HepG2 (cell line): ENCODE results near the gene VDAC1. TPM values are rescaled to one million over a fixed set of nuclear protein-coding genes. Genes with fewer than 3 reads are reported as not detected.

Experiments
- CHD2 ChIP-seq: IDR thresholded peaks from 2 replicates; pipeline ENCODE4 v1.6.1; 2011; ENCODE audit warnings: low read depth, low read length, improper control_type of control experiment
- DPF2 ChIP-seq: sonication (generic); formaldehyde crosslinking; IDR thresholded peaks from 2 replicates; pipeline ENCODE4 v1.4.0; 2020; ENCODE audit warnings: mild to moderate bottlenecking, low read depth, missing genetic modification reagents, borderline replicate concordance
- HIC2 ChIP-seq: sonication (generic); formaldehyde crosslinking; IDR thresholded peaks from 2 replicates; pipeline ENCODE4 v1.9.0; 2022; ENCODE audit warnings: low read depth, missing genetic modification reagents
- HOXD1 ChIP-seq: sonication (generic); formaldehyde crosslinking; IDR thresholded peaks from 2 replicates; pipeline ENCODE4 v1.5.0; 2020; ENCODE audit warnings: missing genetic modification reagents
- KLF11 ChIP-seq: IDR thresholded peaks from 2 replicates; pipeline ENCODE4 v1.6.1; 2016; ENCODE audit warnings: missing compliant biosample characterization
- MTF2 ChIP-seq: sonication (generic); formaldehyde crosslinking; IDR thresholded peaks from 2 replicates; pipeline ENCODE4 v1.5.0; 2020; ENCODE audit warnings: missing genetic modification reagents, borderline replicate concordance
- MYPOP ChIP-seq: sonication (generic); formaldehyde crosslinking; IDR thresholded peaks from 2 replicates; pipeline ENCODE4 v1.8.1; 2023; ENCODE audit warnings: mild to moderate bottlenecking, moderate library complexity, missing genetic modification reagents
- NFYC ChIP-seq: IDR thresholded peaks from 2 replicates; pipeline ENCODE4 v1.6.1; 2016; ENCODE audit warnings: missing genetic modification reagents, missing compliant biosample characterization
- PHB2 ChIP-seq: fragments of 450-650 bp; IDR thresholded peaks from 2 replicates; pipeline ENCODE4 v1.6.1; 2018; ENCODE audit not compliant: partially characterized antibody
- POLR2G ChIP-seq: fragments of 200-400 bp; formaldehyde crosslinking; IDR thresholded peaks from 2 replicates; pipeline ENCODE4 v1.6.1; 2018; ENCODE audit warnings: mild to moderate bottlenecking, low read depth, low read length, moderate library complexity
- SIX1 ChIP-seq: sonication (generic); formaldehyde crosslinking; IDR thresholded peaks from 2 replicates; pipeline ENCODE4 v1.4.0; 2020; ENCODE audit warnings: missing genetic modification reagents, borderline replicate concordance
- SMAD3 ChIP-seq: sonication (generic); formaldehyde crosslinking; IDR thresholded peaks from 2 replicates; pipeline ENCODE4 v1.4.0; 2020; ENCODE audit warnings: missing genetic modification reagents
- SOX6 ChIP-seq, 2 experiments: fragments of 450-650 bp in 1 of 2; sonication (generic) in 1 of 2; formaldehyde crosslinking in 1 of 2; IDR thresholded peaks; 2 replicates each; pipeline versions ENCODE4 v1.4.0 to v1.6.1; 2017 to 2020; ENCODE audit warnings: antibody characterized with exemption in 1 of 2, mild to moderate bottlenecking in 1 of 2, missing genetic modification reagents in 1 of 2
- STAT6 ChIP-seq: sonication (generic); formaldehyde crosslinking; IDR thresholded peaks from 2 replicates; pipeline ENCODE4 v1.4.0; 2020; ENCODE audit warnings: missing genetic modification reagents, mild to moderate bottlenecking, borderline replicate concordance
- ZNF235 ChIP-seq: sonication (generic); formaldehyde crosslinking; IDR thresholded peaks from 2 replicates; pipeline ENCODE4 v1.8.1; 2023; ENCODE audit warnings: mild to moderate bottlenecking, missing genetic modification reagents, borderline replicate concordance
- ZNF282 ChIP-seq: fragments of 450-650 bp; IDR thresholded peaks from 2 replicates; pipeline ENCODE4 v1.6.1; 2018; ENCODE audit not compliant: partially characterized antibody
- ZNF446 ChIP-seq: sonication (generic); formaldehyde crosslinking; IDR thresholded peaks from 2 replicates; pipeline ENCODE4 v1.5.0; 2020; ENCODE audit warnings: mild to moderate bottlenecking, missing genetic modification reagents
- ZNF552 ChIP-seq: sonication (generic); formaldehyde crosslinking; IDR thresholded peaks from 2 replicates; pipeline ENCODE4 v1.9.0; 2022; ENCODE audit warnings: missing genetic modification reagents, mild to moderate bottlenecking, borderline replicate concordance
- ZNF766 ChIP-seq: sonication (generic); formaldehyde crosslinking; IDR thresholded peaks from 2 replicates; pipeline ENCODE4 v1.5.0; 2020; ENCODE audit warnings: missing genetic modification reagents, borderline replicate concordance
- ZNF777 ChIP-seq: sonication (generic); formaldehyde crosslinking; IDR thresholded peaks from 2 replicates; pipeline ENCODE4 v1.4.0; 2020; ENCODE audit warnings: missing genetic modification reagents
- ZNF792 ChIP-seq: IDR thresholded peaks from 2 replicates; pipeline ENCODE4 v1.6.1; 2016
- polyA plus RNA-seq, 8 experiments: library from polyadenylated mRNA; depleted of rRNA in 3 of 8; stranded (reverse) in 7 of 8; unstranded in 1 of 8; fragments of >200 nt; fragmentation: Illumina TruSeq in 4 of 8; extraction: Trizol in 4 of 8; gene quantifications; 2 replicates each; pipeline versions ENCODE4 v1.2.1 to v1.2.3, GENCODE V29; 2011 to 2016; ENCODE audit warnings: low read depth in 4 of 8, missing spikeins in 1 of 8, mixed read lengths in 1 of 8; ENCODE audit not compliant: insufficient read depth in 1 of 8
- total RNA-seq, 5 experiments: library from RNA; depleted of rRNA; stranded (reverse); fragments of >200 nt; fragmentation: Illumina TruSeq; extraction: Trizol; gene quantifications; 2 replicates each; pipeline ENCODE4 v1.2.3, GENCODE V29; 2016; ENCODE audit warnings: low read depth in 1 of 5
- TF ChIP-seq, protein P1 (sequence below): sonication (generic); formaldehyde crosslinking; IDR thresholded peaks from 2 replicates; pipeline ENCODE4 v1.4.0; 2020; ENCODE audit warnings: missing genetic modification reagents; ENCODE audit errors: not compliant biosample characterization
- TF ChIP-seq, protein P2 (sequence below): IDR thresholded peaks from 2 replicates; pipeline ENCODE4 v1.6.1; 2016; ENCODE audit warnings: missing genetic modification reagents, missing compliant biosample characterization

VDAC1 gene
- total and polyA plus RNA-seq, 2 of the 13 experiments (the other 11 are each of a cell fraction or from before 2014, with no cell fraction given), result 112 to 380 TPM

GRCh38 chr5:134018154-134018985, 13.6 kb upstream of the VDAC1 start (continued):
- no peak for TF ChIP-seq ZNF282
- 0 out of 2 replicates have a peak, but pooled peaks have one; percentile 47 for TF ChIP-seq HOXD1 (CRISPR knock-in tag)
- TF ChIP-seq HIC2 (CRISPR knock-in tag), result peak; percentile 86; the same call in 1 of the 2 replicates
- TF ChIP-seq, protein P1, sequence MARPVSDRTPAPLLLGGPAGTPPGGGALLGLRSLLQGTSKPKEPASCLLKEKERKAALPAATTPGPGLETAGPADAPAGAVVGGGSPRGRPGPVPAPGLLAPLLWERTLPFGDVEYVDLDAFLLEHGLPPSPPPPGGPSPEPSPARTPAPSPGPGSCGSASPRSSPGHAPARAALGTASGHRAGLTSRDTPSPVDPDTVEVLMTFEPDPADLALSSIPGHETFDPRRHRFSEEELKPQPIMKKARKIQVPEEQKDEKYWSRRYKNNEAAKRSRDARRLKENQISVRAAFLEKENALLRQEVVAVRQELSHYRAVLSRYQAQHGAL, result peak; percentile 29
- no peak; the same call in 1 of the 2 replicates for TF ChIP-seq SMAD3 (CRISPR knock-in tag)
- TF ChIP-seq, protein P2, sequence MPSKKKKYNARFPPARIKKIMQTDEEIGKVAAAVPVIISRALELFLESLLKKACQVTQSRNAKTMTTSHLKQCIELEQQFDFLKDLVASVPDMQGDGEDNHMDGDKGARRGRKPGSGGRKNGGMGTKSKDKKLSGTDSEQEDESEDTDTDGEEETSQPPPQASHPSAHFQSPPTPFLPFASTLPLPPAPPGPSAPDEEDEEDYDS (CRISPR knock-in tag), result no peak; the same call in 1 of the 2 replicates
- TF ChIP-seq MTF2, result no peak
- TF ChIP-seq CHD2, result no peak
- no peak for TF ChIP-seq ZNF235 (CRISPR knock-in tag)
- TF ChIP-seq STAT6 (CRISPR knock-in tag), result no peak
- no peak for TF ChIP-seq PHB2
- no peak for TF ChIP-seq NFYC (CRISPR knock-in tag)
- TF ChIP-seq DPF2 (CRISPR knock-in tag), result no peak; the same call in 1 of the 2 replicates
- TF ChIP-seq ZNF777 (CRISPR knock-in tag), result no peak
- no peak for TF ChIP-seq KLF11 (CRISPR knock-in tag)
- TF ChIP-seq ZNF792 (CRISPR knock-in tag), result peak; percentile 66; the same call in 1 of the 2 replicates
- TF ChIP-seq MYPOP (CRISPR knock-in tag), result no peak
- TF ChIP-seq ZNF552 (CRISPR knock-in tag), result no peak
- no peak for TF ChIP-seq ZNF446
- 0 out of 2 replicates have a peak, but pooled peaks have one; percentile 47 for TF ChIP-seq ZNF766 (CRISPR knock-in tag)
- TF ChIP-seq POLR2G, result peak; percentile 69
- no peak for TF ChIP-seq SIX1 (CRISPR knock-in tag)
- no peak for TF ChIP-seq SOX6 (IDR thresholded peaks at IDR 0.05)
- TF ChIP-seq SOX6 (CRISPR knock-in tag; IDR thresholded peaks at IDR 0.05), result peak; percentile 97
